ENCODE measurements around the gene OSBPL3.
"Not testable (repeated sequence)": the region's sequence is repeated elsewhere in the genome, so short reads cannot be mapped to it uniquely, and the experiment has no call there.

OSBPL3 gene

DNA sequence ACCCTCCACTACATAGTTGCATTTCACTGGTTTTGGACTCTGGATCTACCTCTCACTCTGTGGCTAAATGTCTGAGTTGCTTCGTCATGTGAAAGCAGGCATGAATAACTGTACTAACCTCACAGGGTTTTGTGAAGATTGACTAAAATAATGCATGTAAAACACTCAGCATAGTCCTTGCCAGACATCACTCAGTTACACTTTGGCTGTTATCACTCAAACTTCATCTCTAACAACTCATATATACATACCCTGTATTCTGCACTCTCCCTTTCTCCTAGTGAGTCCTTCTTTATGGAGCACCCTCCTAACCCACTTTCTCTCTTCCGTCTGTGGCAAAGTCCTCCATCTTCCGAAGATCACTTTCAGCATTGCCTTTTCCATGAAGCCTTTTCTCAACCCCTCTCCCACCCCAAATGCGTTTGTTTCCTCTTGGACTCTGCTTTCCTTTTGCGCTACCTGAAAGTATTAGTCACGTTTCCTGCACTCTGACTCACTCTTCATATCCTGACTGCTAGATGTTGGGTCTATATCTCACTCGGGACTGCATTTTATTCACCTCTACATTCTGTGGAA is 72.6 kb downstream of the OSBPL3 start:
- no peak overlapping the region for H3K9ac ChIP-seq (ENCODE audit: insufficient read length)
- no peaks in the 10 kb centered on the region for H3K36me3 ChIP-seq (ENCODE audit: insufficient read depth, low read length)
- DNase-seq (ENCODE audit: low read depth, low spot score), result no peak
- H3K9me3 ChIP-seq (ENCODE audit: low read depth, low read length), result no peaks in the 10 kb centered on the region
- H3K4me3 ChIP-seq, result no peak overlapping the region
- no peak overlapping the region for H3K27ac ChIP-seq
- TF ChIP-seq FOXP2 (optimal IDR thresholded peaks at IDR 0.05; ENCODE audit: control extremely low read depth, extremely low read length, insufficient read depth), result no peak
- TF ChIP-seq EZH2 (IDR thresholded peaks at IDR 0.05), result no peak
- TF ChIP-seq POLR2AphosphoS5 (IDR thresholded peaks at IDR 0.05; ENCODE audit: borderline replicate concordance, low read depth, low read length), result no peak

DNA sequence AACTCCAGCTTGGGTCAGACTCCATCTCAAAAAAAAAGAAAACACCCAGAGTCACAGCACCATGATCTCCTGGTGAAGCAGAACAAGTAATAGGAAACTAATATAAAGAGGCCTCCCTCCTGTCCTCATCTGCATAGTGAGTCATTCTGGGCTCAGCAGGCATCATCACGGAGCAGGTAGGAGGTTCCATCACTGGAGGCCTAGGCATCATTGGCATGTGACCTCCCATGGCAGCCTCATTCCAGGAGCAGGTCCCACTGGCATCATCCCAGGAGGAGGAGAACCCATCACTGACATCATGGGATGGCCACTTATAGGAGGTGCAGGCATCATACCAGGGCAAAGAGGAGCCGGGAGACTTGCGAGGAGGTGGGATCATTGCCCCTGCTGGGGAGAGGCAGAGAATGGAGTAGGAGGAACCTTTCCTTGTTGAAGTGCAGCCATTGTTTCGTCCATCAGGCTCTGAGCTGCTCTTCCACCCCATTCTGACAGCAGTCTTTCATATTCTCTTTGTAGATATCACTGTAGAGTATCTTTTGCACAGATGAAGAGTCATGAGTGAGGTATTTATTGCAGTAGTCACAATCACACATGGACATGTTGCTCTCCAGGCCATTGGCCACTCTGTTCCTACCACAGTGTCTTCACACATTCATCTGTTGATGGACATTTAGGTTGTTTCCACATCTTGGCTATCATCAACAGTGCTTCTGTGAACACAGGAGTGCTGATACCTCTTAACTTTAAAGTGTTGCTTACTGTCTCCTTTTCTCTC is 73.8 kb downstream of the OSBPL3 start:
- Histone ChIP-seq H3K9me3 (ENCODE audit: low read depth, low read length) (no peaks in the 10 kb centered on the region), H3K36me3 (ENCODE audit: insufficient read depth, low read length) (no peaks in the 10 kb centered on the region), H3K9ac (ENCODE audit: insufficient read length) (no peak overlapping the region), H3K4me3 (no peak overlapping the region), H3K27ac (no peak overlapping the region)
- no peak for TF ChIP-seq POLR2AphosphoS5 (IDR thresholded peaks at IDR 0.05; ENCODE audit: borderline replicate concordance, low read depth, low read length)
- TF ChIP-seq EZH2 (IDR thresholded peaks at IDR 0.05), result no peak
- no peak for TF ChIP-seq FOXP2 (optimal IDR thresholded peaks at IDR 0.05; ENCODE audit: control extremely low read depth, extremely low read length, insufficient read depth)
- DNase-seq (ENCODE audit: low read depth, low spot score), result no peak

- H3K4me3 ChIP-seq; H3K27ac ChIP-seq; DNase-seq (ENCODE audit: low read depth, low spot score); H3K9ac ChIP-seq (ENCODE audit: insufficient read length); H3K36me3 ChIP-seq (ENCODE audit: insufficient read depth, low read length); H3K9me3 ChIP-seq (ENCODE audit: low read depth, low read length): not testable (repeated sequence)
These were observed 76.0 kb downstream of the OSBPL3 start for GRCh38 chr7:24903992-24904391.

GRCh38 chr7:24903559-24903958 is 76.4 kb downstream of the OSBPL3 start:
- Histone ChIP-seq H3K27ac (no peak overlapping the region), H3K9me3 (ENCODE audit: low read depth, low read length) (no peaks in the 10 kb centered on the region), H3K36me3 (ENCODE audit: insufficient read depth, low read length) (no peaks in the 10 kb centered on the region), H3K9ac (ENCODE audit: insufficient read length) (no peak overlapping the region), H3K4me3 (no peak overlapping the region)
- no peak for DNase-seq (ENCODE audit: low read depth, low spot score)
- TF ChIP-seq EZH2 (IDR thresholded peaks at IDR 0.05) (no peak), FOXP2 (optimal IDR thresholded peaks at IDR 0.05; ENCODE audit: control extremely low read depth, extremely low read length, insufficient read depth) (no peak)

DNA sequence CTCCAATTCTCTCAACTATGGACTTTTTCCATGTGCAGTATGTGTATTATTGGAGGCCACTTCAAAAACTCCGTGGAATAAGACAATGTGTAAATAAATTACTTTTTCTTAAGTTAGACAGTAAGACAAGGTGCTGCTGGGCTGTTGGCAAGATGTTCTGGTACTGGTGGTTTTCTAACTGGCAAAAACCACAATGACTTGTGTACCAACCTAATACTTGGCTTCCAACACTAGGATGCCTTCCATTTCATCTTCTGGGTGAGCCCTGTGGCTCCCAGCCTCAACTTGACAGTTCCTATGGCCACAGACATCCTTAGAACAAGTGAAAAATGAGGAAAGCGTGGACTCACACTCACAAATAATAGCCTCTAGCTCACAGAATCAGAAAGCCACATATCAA is 77.0 kb downstream of the OSBPL3 start:
- H3K9me3 ChIP-seq (ENCODE audit: low read depth, low read length), result no peaks in the 10 kb centered on the region
- H3K9ac ChIP-seq (ENCODE audit: insufficient read length), result no peak overlapping the region
- H3K27ac ChIP-seq, result no peak overlapping the region
- H3K36me3 ChIP-seq (ENCODE audit: insufficient read depth, low read length), result no peaks in the 10 kb centered on the region
- no peak for DNase-seq (ENCODE audit: low read depth, low spot score)
- TF ChIP-seq FOXP2 (optimal IDR thresholded peaks at IDR 0.05; ENCODE audit: control extremely low read depth, extremely low read length, insufficient read depth) (no peak), EZH2 (IDR thresholded peaks at IDR 0.05) (no peak), POLR2AphosphoS5 (IDR thresholded peaks at IDR 0.05; ENCODE audit: borderline replicate concordance, low read depth, low read length) (no peak)
- no peak overlapping the region for H3K4me3 ChIP-seq

DNA sequence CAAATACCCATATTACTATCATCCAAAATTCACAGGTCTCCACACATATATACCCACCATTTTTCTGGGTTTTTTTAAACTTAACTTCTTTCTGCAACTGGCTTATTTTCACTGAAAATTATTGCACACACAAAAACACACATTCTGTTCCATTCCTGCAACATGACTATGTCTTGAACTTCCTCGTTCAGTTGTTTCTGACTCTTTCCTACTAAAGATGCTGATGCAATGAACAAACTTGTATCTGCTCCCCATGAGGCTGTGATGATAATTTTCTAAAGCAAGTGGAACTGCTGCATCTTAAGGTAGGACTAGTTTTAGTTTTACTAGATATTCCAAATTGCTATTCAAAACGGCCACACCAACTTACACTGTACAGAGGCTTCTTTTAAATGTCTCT is 77.7 kb downstream of the OSBPL3 start:
- Histone ChIP-seq H3K9me3 (ENCODE audit: low read depth, low read length) (no peaks in the 10 kb centered on the region), H3K36me3 (ENCODE audit: insufficient read depth, low read length) (no peaks in the 10 kb centered on the region), H3K27ac (no peak overlapping the region), H3K4me3 (no peak overlapping the region), H3K9ac (ENCODE audit: insufficient read length) (no peak overlapping the region)
- no peak for DNase-seq (ENCODE audit: low read depth, low spot score)
- TF ChIP-seq FOXP2 (optimal IDR thresholded peaks at IDR 0.05; ENCODE audit: control extremely low read depth, extremely low read length, insufficient read depth) (no peak), POLR2AphosphoS5 (IDR thresholded peaks at IDR 0.05; ENCODE audit: borderline replicate concordance, low read depth, low read length) (no peak), EZH2 (IDR thresholded peaks at IDR 0.05) (no peak)

GRCh38 chr7:24899905-24900304 is 80.1 kb downstream of the OSBPL3 start:
- Histone ChIP-seq H3K9me3 (ENCODE audit: low read depth, low read length) (no peaks in the 10 kb centered on the region), H3K9ac (ENCODE audit: insufficient read length) (no peak overlapping the region), H3K27ac (no peak overlapping the region), H3K36me3 (ENCODE audit: insufficient read depth, low read length) (no peaks in the 10 kb centered on the region), H3K4me3 (no peak overlapping the region)
- no peak for DNase-seq (ENCODE audit: low read depth, low spot score)
- no peak for TF ChIP-seq EZH2 (IDR thresholded peaks at IDR 0.05)
- TF ChIP-seq POLR2AphosphoS5 (IDR thresholded peaks at IDR 0.05; ENCODE audit: borderline replicate concordance, low read depth, low read length), result no peak
- TF ChIP-seq FOXP2 (optimal IDR thresholded peaks at IDR 0.05; ENCODE audit: control extremely low read depth, extremely low read length, insufficient read depth), result no peak

DNA sequence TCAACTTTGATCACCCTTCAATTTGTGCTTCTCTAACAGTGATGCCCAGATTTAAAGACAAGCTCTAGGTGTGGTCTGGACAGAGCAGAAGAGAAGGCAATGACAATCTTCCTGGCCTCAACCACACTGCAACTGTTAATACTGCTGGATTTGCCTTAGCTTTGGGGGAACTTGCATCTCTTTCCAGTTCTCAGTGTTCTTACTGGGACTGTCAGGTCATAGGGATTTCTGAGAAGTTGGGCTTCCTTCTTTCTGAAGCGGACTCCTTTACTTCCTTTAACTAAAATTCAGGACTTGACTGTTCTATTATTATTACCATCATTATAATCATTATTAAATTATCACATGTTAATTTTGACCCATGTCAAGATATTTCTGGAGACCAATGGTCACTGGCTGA is 80.8 kb downstream of the OSBPL3 start:
- no peak for DNase-seq (ENCODE audit: low read depth, low spot score)
- H3K4me3 ChIP-seq, result no peak overlapping the region
- no peak overlapping the region for H3K9ac ChIP-seq (ENCODE audit: insufficient read length)
- no peak overlapping the region for H3K27ac ChIP-seq
- H3K9me3 ChIP-seq (ENCODE audit: low read depth, low read length), result no peaks in the 10 kb centered on the region
- TF ChIP-seq FOXP2 (optimal IDR thresholded peaks at IDR 0.05; ENCODE audit: control extremely low read depth, extremely low read length, insufficient read depth) (no peak), EZH2 (IDR thresholded peaks at IDR 0.05) (no peak), POLR2AphosphoS5 (IDR thresholded peaks at IDR 0.05; ENCODE audit: borderline replicate concordance, low read depth, low read length) (no peak)
- no peaks in the 10 kb centered on the region for H3K36me3 ChIP-seq (ENCODE audit: insufficient read depth, low read length)

DNA sequence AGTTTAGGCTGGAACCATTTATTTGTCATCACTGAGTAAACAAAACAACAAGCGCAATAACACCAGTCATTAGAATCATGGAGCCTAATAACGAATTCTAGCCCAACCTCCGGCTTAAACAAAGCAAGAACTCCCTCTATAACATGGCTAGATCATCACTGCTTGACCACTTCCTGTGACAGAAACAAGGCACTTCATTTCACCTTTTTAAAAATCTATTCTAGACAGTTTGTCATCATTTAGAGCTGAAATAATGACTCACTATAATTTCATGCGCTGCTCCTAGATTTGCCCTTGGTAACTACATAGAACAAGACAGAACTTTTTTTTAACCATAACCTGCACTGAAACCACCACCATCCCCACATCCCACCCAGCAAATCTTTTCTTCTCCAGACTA is 81.3 kb downstream of the OSBPL3 start:
- DNase-seq (ENCODE audit: low read depth, low spot score), result no peak
- Histone ChIP-seq H3K4me3 (no peak overlapping the region), H3K9me3 (ENCODE audit: low read depth, low read length) (no peaks in the 10 kb centered on the region), H3K27ac (no peak overlapping the region), H3K36me3 (ENCODE audit: insufficient read depth, low read length) (no peaks in the 10 kb centered on the region), H3K9ac (ENCODE audit: insufficient read length) (no peak overlapping the region)
- TF ChIP-seq POLR2AphosphoS5 (IDR thresholded peaks at IDR 0.05; ENCODE audit: borderline replicate concordance, low read depth, low read length), result no peak
- no peak for TF ChIP-seq FOXP2 (optimal IDR thresholded peaks at IDR 0.05; ENCODE audit: control extremely low read depth, extremely low read length, insufficient read depth)
- TF ChIP-seq EZH2 (IDR thresholded peaks at IDR 0.05), result no peak
